Measurements from ENCODE around the gene XIAP.

Gene XIAP

DNA sequence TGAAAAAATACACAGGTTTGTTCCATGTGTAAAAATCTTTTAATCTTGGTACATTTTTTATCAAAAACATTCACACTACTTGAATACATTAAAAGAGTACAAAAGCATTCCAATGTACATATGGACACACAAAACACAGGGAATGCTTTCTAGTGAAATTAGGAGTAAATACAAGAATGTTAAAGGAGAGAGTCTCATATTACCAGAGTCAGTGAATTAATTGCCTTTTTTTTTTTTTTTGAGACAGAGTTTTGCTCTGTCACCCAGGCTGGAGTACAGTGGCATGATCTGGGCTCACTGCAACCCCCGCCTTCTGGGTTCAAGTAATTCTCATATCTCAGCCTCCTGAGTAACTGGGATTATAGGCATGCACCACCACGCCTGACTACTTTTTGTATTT lies 17.0 kb downstream of the XIAP start:
- no peaks in the 10 kb centered on the region for H3K36me3 ChIP-seq (ENCODE audit: low read length)

DNA sequence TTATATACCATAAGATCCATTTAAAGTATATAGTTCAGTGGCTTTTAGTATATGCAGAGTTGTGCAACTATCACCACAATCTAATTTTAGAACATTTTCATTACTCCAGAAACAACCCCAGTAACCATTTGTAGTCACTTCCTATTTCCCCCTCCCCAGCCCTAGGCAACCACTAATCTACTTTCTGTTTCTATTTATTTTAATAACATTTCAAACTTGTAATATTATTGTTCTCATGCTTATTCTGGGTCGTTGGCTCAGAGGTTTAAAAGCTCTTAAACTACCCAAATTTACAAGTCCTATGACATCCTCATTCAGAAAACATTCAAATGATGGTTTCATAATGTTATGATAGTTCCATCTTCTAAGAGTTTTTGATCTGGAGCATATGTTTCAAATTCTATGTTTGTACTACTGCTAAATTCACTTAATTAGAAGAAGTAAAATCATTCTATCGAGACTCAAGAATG lies 18.4 kb downstream of the XIAP start:
- peaks cover 36% of the 10 kb centered on the region for H3K79me2 ChIP-seq (ENCODE audit: insufficient read depth, low read length)
- H3K9me3 ChIP-seq (ENCODE audit: insufficient read depth, low read length) = no peaks in the 10 kb centered on the region
- peak overlapping the region; percentile 82 for H3K27ac ChIP-seq (ENCODE audit: low read depth, low read length)
- no peaks in the 10 kb centered on the region for H3K9me2 ChIP-seq (replicated peaks; ENCODE audit: insufficient read depth, low read length)
- H3K36me3 ChIP-seq (ENCODE audit: low read length) = no peaks in the 10 kb centered on the region
- peak overlapping the region; percentile 88 for H3K4me2 ChIP-seq (ENCODE audit: low read depth, low read length, poor library complexity, severe bottlenecking)
- peaks cover 9% of the 10 kb centered on the region; the same call in 1 of the 2 replicates for H3F3A ChIP-seq (ENCODE audit: insufficient read depth)
- no peaks in the 10 kb centered on the region for H3K27me3 ChIP-seq (ENCODE audit: low read length)
- H2AFZ ChIP-seq (ENCODE audit: low read depth, low read length, severe bottlenecking) = no peak overlapping the region
- no peaks in the 10 kb centered on the region for H4K20me1 ChIP-seq (ENCODE audit: low read depth, low read length)
- no peak overlapping the region for H3K9ac ChIP-seq (ENCODE audit: low read length)
- TF ChIP-seq EZH2phosphoT487 (conservative IDR thresholded peaks at IDR 0.05; ENCODE audit: low read length) = no peak
- TF ChIP-seq, protein P1, sequence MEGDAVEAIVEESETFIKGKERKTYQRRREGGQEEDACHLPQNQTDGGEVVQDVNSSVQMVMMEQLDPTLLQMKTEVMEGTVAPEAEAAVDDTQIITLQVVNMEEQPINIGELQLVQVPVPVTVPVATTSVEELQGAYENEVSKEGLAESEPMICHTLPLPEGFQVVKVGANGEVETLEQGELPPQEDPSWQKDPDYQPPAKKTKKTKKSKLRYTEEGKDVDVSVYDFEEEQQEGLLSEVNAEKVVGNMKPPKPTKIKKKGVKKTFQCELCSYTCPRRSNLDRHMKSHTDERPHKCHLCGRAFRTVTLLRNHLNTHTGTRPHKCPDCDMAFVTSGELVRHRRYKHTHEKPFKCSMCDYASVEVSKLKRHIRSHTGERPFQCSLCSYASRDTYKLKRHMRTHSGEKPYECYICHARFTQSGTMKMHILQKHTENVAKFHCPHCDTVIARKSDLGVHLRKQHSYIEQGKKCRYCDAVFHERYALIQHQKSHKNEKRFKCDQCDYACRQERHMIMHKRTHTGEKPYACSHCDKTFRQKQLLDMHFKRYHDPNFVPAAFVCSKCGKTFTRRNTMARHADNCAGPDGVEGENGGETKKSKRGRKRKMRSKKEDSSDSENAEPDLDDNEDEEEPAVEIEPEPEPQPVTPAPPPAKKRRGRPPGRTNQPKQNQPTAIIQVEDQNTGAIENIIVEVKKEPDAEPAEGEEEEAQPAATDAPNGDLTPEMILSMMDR (IDR thresholded peaks at IDR 0.05; ENCODE audit: insufficient read depth, low read length, poor library complexity, severe bottlenecking) = no peak
- no peak overlapping the region for H3K4me3 ChIP-seq (ENCODE audit: insufficient read depth, low read length, poor library complexity, severe bottlenecking)

More for the DNA sequence above, 17.0 kb downstream of the XIAP start:
- Histone ChIP-seq H2AFZ (ENCODE audit: low read depth, low read length, severe bottlenecking) (no peak overlapping the region), H3K9me2 (replicated peaks; ENCODE audit: insufficient read depth, low read length) (no peaks in the 10 kb centered on the region), H4K20me1 (ENCODE audit: low read depth, low read length) (no peaks in the 10 kb centered on the region), H3K27ac (ENCODE audit: low read depth, low read length) (no peak overlapping the region; the same call in 1 of the 2 replicates), H3K4me3 (ENCODE audit: insufficient read depth, low read length, poor library complexity, severe bottlenecking) (no peak overlapping the region), H3K79me2 (ENCODE audit: insufficient read depth, low read length) (peaks cover 37% of the 10 kb centered on the region), H3K9ac (ENCODE audit: low read length) (no peak overlapping the region), H3K27me3 (ENCODE audit: low read length) (no peaks in the 10 kb centered on the region), H3F3A (ENCODE audit: insufficient read depth) (peaks cover 9% of the 10 kb centered on the region; the same call in 1 of the 2 replicates), H3K4me2 (ENCODE audit: low read depth, low read length, poor library complexity, severe bottlenecking) (no peak overlapping the region), H3K9me3 (ENCODE audit: insufficient read depth, low read length) (no peaks in the 10 kb centered on the region)
- TF ChIP-seq EZH2phosphoT487 (conservative IDR thresholded peaks at IDR 0.05; ENCODE audit: low read length) = no peak
- TF ChIP-seq, protein P1 (IDR thresholded peaks at IDR 0.05; ENCODE audit: insufficient read depth, low read length, poor library complexity, severe bottlenecking) = no peak

- no peak overlapping the region for H3K4me2 ChIP-seq (ENCODE audit: low read depth, low read length, poor library complexity, severe bottlenecking)
Observed at GRCh38 chrX:123881330-123881729, 21.5 kb downstream of the XIAP start.

More at GRCh38 chrX:123881330-123881729, 21.5 kb downstream of the XIAP start:
- TF ChIP-seq, protein P1 (IDR thresholded peaks at IDR 0.05; ENCODE audit: insufficient read depth, low read length, poor library complexity, severe bottlenecking) = no peak
- H3K27ac ChIP-seq (ENCODE audit: low read depth, low read length) = no peak overlapping the region
- no peak overlapping the region for H3K9ac ChIP-seq (ENCODE audit: low read length)
- H3K79me2 ChIP-seq (ENCODE audit: insufficient read depth, low read length) = peaks cover 33% of the 10 kb centered on the region
- H2AFZ ChIP-seq (ENCODE audit: low read depth, low read length, severe bottlenecking) = no peak overlapping the region
- H3F3A ChIP-seq (ENCODE audit: insufficient read depth) = peaks cover 9% of the 10 kb centered on the region; the same call in 1 of the 2 replicates
- H3K9me3 ChIP-seq (ENCODE audit: insufficient read depth, low read length) = no peaks in the 10 kb centered on the region
- no peaks in the 10 kb centered on the region for H3K36me3 ChIP-seq (ENCODE audit: low read length)
- no peaks in the 10 kb centered on the region for H3K9me2 ChIP-seq (replicated peaks; ENCODE audit: insufficient read depth, low read length)
- H3K27me3 ChIP-seq (ENCODE audit: low read length) = no peaks in the 10 kb centered on the region
- no peaks in the 10 kb centered on the region for H4K20me1 ChIP-seq (ENCODE audit: low read depth, low read length)
- no peak overlapping the region for H3K4me3 ChIP-seq (ENCODE audit: insufficient read depth, low read length, poor library complexity, severe bottlenecking)

Data from SU-DHL-6 (cell line).